Measurements from ENCODE around the gene CPNE9.

GRCh38 chr3:9776896-9777693, 73.5 kb downstream of the CPNE9 start:
- TF ChIP-seq POLR2A (IDR thresholded peaks at IDR 0.05; ENCODE audit: low read depth, low read length) (no peak), SPI1 (IDR thresholded peaks at IDR 0.05; ENCODE audit: low read depth, low read length) (no peak), PAX5 (IDR thresholded peaks at IDR 0.05; ENCODE audit: insufficient read depth, low read length, severe bottlenecking) (no peak), TAF1 (IDR thresholded peaks at IDR 0.05; ENCODE audit: low read depth, low read length) (no peak), POLR2AphosphoS5 (IDR thresholded peaks at IDR 0.05; ENCODE audit: low read depth, low read length) (no peak), POU2F2 (IDR thresholded peaks at IDR 0.05; ENCODE audit: low read depth, low read length) (no peak)
